ENCODE results near the gene HTT.

- TF ChIP-seq CTCF (IDR thresholded peaks at IDR 0.05; ENCODE audit: insufficient read depth, low read length) (no peak), POLR2AphosphoS5 (IDR thresholded peaks at IDR 0.05; ENCODE audit: low read depth) (no peak)
Measured at GRCh38 chr4:3183008-3183407, 108.5 kb downstream of the HTT start.
